LoVo (cell line): ENCODE measurements around the gene CCNG2.
A peak's percentile ranks its signal among the peaks of the same experiment; 100 is the strongest.
"Not testable (repeated sequence)": the region's sequence is repeated elsewhere in the genome, so short reads cannot be mapped to it uniquely, and the experiment has no call there.

Experiments
- DNase-seq: peaks from one replicate; pipeline ENCODE4 v3.0.0-alpha.2; 2016; ENCODE audit warnings: low spot score

The CCNG2 gene

GRCh38 chr4:77156912-77157858 lies at the start of gene CCNG2:
Gene CCNG2, plus strand, starts transcription at chr4:77157207. Its CDS starts 1,326 bp downstream, at chr4:77158533.
- peak; percentile 90 for DNase-seq

- no peak for DNase-seq
These were observed 46.3 kb upstream of the CCNG2 start for GRCh38 chr4:77110730-77111129.

- DNase-seq: no peak
These were observed 43.9 kb upstream of the CCNG2 start for GRCh38 chr4:77113069-77113468.

- no peak for DNase-seq
These were observed 39.3 kb upstream of the CCNG2 start for GRCh38 chr4:77117721-77118120.

- DNase-seq: no peak
These were observed 36.0 kb upstream of the CCNG2 start for GRCh38 chr4:77120886-77121508.

GRCh38 chr4:77121736-77122240 lies 35.2 kb upstream of the CCNG2 start:
- no peak for DNase-seq

GRCh38 chr4:77122656-77123055 lies 34.4 kb upstream of the CCNG2 start:
- DNase-seq: no peak

- DNase-seq: no peak
These were observed 33.6 kb upstream of the CCNG2 start for GRCh38 chr4:77123411-77123810.

GRCh38 chr4:77124576-77124975 lies 32.4 kb upstream of the CCNG2 start:
- DNase-seq: no peak

- no peak for DNase-seq
These were observed 31.0 kb upstream of the CCNG2 start for GRCh38 chr4:77125961-77126360.

GRCh38 chr4:77126809-77127208 lies 30.2 kb upstream of the CCNG2 start:
- no peak for DNase-seq

- no peak for DNase-seq
These were observed 29.8 kb upstream of the CCNG2 start for GRCh38 chr4:77127215-77127614.

GRCh38 chr4:77127837-77128621 lies 29.0 kb upstream of the CCNG2 start:
- DNase-seq: no peak

- DNase-seq: no peak
These were observed 24.2 kb upstream of the CCNG2 start for GRCh38 chr4:77132652-77133312.

GRCh38 chr4:77137448-77137847 lies 19.6 kb upstream of the CCNG2 start:
- not testable (repeated sequence) for DNase-seq

GRCh38 chr4:77141964-77142645 lies 14.9 kb upstream of the CCNG2 start:
- DNase-seq: no peak

- DNase-seq: no peak
These were observed 14.4 kb upstream of the CCNG2 start for GRCh38 chr4:77142646-77143028.

GRCh38 chr4:77143091-77143490 lies 13.9 kb upstream of the CCNG2 start:
- DNase-seq: no peak

- DNase-seq: no peak
These were observed 11.2 kb upstream of the CCNG2 start for GRCh38 chr4:77145842-77146185.

GRCh38 chr4:77146186-77147078 lies 10.6 kb upstream of the CCNG2 start:
- peak; percentile 54 for DNase-seq
